Type B pancreatic cell (in vitro differentiated cells): ENCODE results near the gene C1QTNF3. TPM values are rescaled to one million over a fixed set of nuclear protein-coding genes. Genes with fewer than 3 reads are reported as not detected.

ENCODE experiments used
- DNase-seq: peaks from one replicate; pipeline ENCODE4 v3.0.0; 2021; ENCODE audit warnings: mixed read lengths; ENCODE audit not compliant: unreplicated experiment; ENCODE audit errors: extremely low spot score
- H3K27ac Mint-ChIP-seq: 2 replicates; pipeline ENCODE4 v1.8.0; 2021; ENCODE audit warnings: mild to moderate bottlenecking, mixed read lengths
- H3K27me3 Mint-ChIP-seq: 2 replicates; pipeline ENCODE4 v1.8.0; 2021; ENCODE audit warnings: mixed read lengths
- H3K36me3 Mint-ChIP-seq: 2 replicates; pipeline ENCODE4 v1.8.0; 2021; ENCODE audit warnings: mixed read lengths
- H3K4me1 Mint-ChIP-seq: one replicate; pipeline ENCODE4 v1.8.0; 2021; ENCODE audit warnings: mixed read lengths; ENCODE audit not compliant: unreplicated experiment
- H3K4me3 Mint-ChIP-seq: 2 replicates; pipeline ENCODE4 v1.8.0; 2021; ENCODE audit warnings: mild to moderate bottlenecking, mixed read lengths
- H3K9me3 Mint-ChIP-seq: 2 replicates; pipeline ENCODE4 v1.8.0; 2021; ENCODE audit warnings: mixed read lengths
- CTCF ChIP-seq: fragments of 200-600 bp; sonication (generic); conservative IDR thresholded peaks from 2 replicates; pipeline ENCODE4 v1.5.0; 2021; ENCODE audit warnings: antibody characterized with exemption, mild to moderate bottlenecking
- total RNA-seq: library from RNA; stranded (reverse); gene quantifications from 2 replicates; pipeline ENCODE4 v1.2.1, GENCODE V29; 2021; ENCODE audit warnings: low replicate concordance

The C1QTNF3 gene
- total RNA-seq, 1 donor from 2014 or later, result 5.1 TPM

GRCh38 chr5:34053133-34053532 is 10.1 kb upstream of the C1QTNF3 start:
- H3K27me3 Mint-ChIP-seq, result no peaks in the 10 kb centered on the region
- peaks cover 12% of the 10 kb centered on the region for H3K4me1 Mint-ChIP-seq
- no peak overlapping the region for H3K27ac Mint-ChIP-seq
- no peaks in the 10 kb centered on the region for H3K9me3 Mint-ChIP-seq
- peaks cover 5% of the 10 kb centered on the region for H3K36me3 Mint-ChIP-seq
- no peak overlapping the region for H3K4me3 Mint-ChIP-seq
- DNase-seq, result no peak
- no peak for TF ChIP-seq CTCF

- H3K27me3 Mint-ChIP-seq, result no peaks in the 10 kb centered on the region
- no peak for DNase-seq
- no peak overlapping the region for H3K4me3 Mint-ChIP-seq
- no peaks in the 10 kb centered on the region for H3K9me3 Mint-ChIP-seq
- peaks cover 12% of the 10 kb centered on the region for H3K4me1 Mint-ChIP-seq
- no peak overlapping the region for H3K27ac Mint-ChIP-seq
- no peak for TF ChIP-seq CTCF
- H3K36me3 Mint-ChIP-seq, result peaks cover 8% of the 10 kb centered on the region
Observed at GRCh38 chr5:34051374-34051980, 8.5 kb upstream of the C1QTNF3 start.

- Mint-ChIP-seq H3K36me3 (peaks cover 8% of the 10 kb centered on the region), H3K27me3 (no peaks in the 10 kb centered on the region), H3K4me1 (peaks cover 2% of the 10 kb centered on the region), H3K9me3 (no peaks in the 10 kb centered on the region), H3K27ac (no peak overlapping the region), H3K4me3 (no peak overlapping the region)
- TF ChIP-seq CTCF, result no peak
- no peak for DNase-seq
Observed at GRCh38 chr5:34047774-34048572, 5.0 kb upstream of the C1QTNF3 start.

- peaks cover 8% of the 10 kb centered on the region for H3K36me3 Mint-ChIP-seq
- no peaks in the 10 kb centered on the region for H3K9me3 Mint-ChIP-seq
- no peak overlapping the region for H3K4me3 Mint-ChIP-seq
- no peak for DNase-seq
- H3K27ac Mint-ChIP-seq, result no peak overlapping the region
- H3K4me1 Mint-ChIP-seq, result peaks cover 5% of the 10 kb centered on the region
- H3K27me3 Mint-ChIP-seq, result no peaks in the 10 kb centered on the region
- TF ChIP-seq CTCF, result no peak
Observed at GRCh38 chr5:34047143-34047542, 4.1 kb upstream of the C1QTNF3 start.

GRCh38 chr5:34045996-34046395 is 3.0 kb upstream of the C1QTNF3 start:
- H3K4me1 Mint-ChIP-seq, result peaks cover 5% of the 10 kb centered on the region

More at GRCh38 chr5:34045996-34046395, 3.0 kb upstream of the C1QTNF3 start:
- H3K9me3 Mint-ChIP-seq, result no peaks in the 10 kb centered on the region
- TF ChIP-seq CTCF, result no peak
- no peak for DNase-seq
- no peaks in the 10 kb centered on the region for H3K27me3 Mint-ChIP-seq
- H3K4me3 Mint-ChIP-seq, result no peak overlapping the region
- H3K36me3 Mint-ChIP-seq, result peaks cover 8% of the 10 kb centered on the region
- H3K27ac Mint-ChIP-seq, result no peak overlapping the region
